GM04503 (cell line): Measurements from ENCODE around the gene DLG2.

ENCODE experiments used
- DNase-seq: peaks from one replicate; pipeline ENCODE4 v3.0.0-alpha.2; 2012; ENCODE audit warnings: low read depth

DLG2 gene

GRCh38 chr11:84106541-84106940, 1520.6 kb downstream of the DLG2 start:
- no peak for DNase-seq

GRCh38 chr11:84105148-84105547, 1522.0 kb downstream of the DLG2 start:
- DNase-seq = no peak

GRCh38 chr11:84103096-84103495, 1524.0 kb downstream of the DLG2 start:
- no peak for DNase-seq

GRCh38 chr11:84097186-84097585, 1530.0 kb downstream of the DLG2 start:
- DNase-seq = no peak

GRCh38 chr11:84091212-84091986, 1535.7 kb downstream of the DLG2 start:
- DNase-seq = no peak

GRCh38 chr11:84089072-84090057, 1537.8 kb downstream of the DLG2 start:
- no peak for DNase-seq

- DNase-seq = no peak
Measured at GRCh38 chr11:84071851-84072250, 1555.3 kb downstream of the DLG2 start.

- DNase-seq = no peak
Measured at GRCh38 chr11:84069048-84069447, 1558.1 kb downstream of the DLG2 start.

- DNase-seq = no peak
Measured at GRCh38 chr11:84061726-84062125, 1565.4 kb downstream of the DLG2 start.

- no peak for DNase-seq
Measured at GRCh38 chr11:84056653-84057376, 1570.3 kb downstream of the DLG2 start.

GRCh38 chr11:84045146-84045545, 1582.0 kb downstream of the DLG2 start:
- DNase-seq = no peak

GRCh38 chr11:84044706-84045105, 1582.4 kb downstream of the DLG2 start:
- DNase-seq = no peak

- no peak for DNase-seq
Measured at GRCh38 chr11:84036664-84037194, 1590.4 kb downstream of the DLG2 start.

- no peak for DNase-seq
Measured at GRCh38 chr11:84035645-84036044, 1591.5 kb downstream of the DLG2 start.

- no peak for DNase-seq
Measured at GRCh38 chr11:84034484-84034883, 1592.7 kb downstream of the DLG2 start.

GRCh38 chr11:84024266-84024665, 1602.9 kb downstream of the DLG2 start:
- no peak for DNase-seq

- DNase-seq = no peak
Measured at GRCh38 chr11:84022695-84023094, 1604.4 kb downstream of the DLG2 start.

GRCh38 chr11:84022201-84022600, 1604.9 kb downstream of the DLG2 start:
- DNase-seq = no peak

- DNase-seq = no peak
Measured at GRCh38 chr11:84021291-84021690, 1605.9 kb downstream of the DLG2 start.

- peak; percentile 27 for DNase-seq
Measured at GRCh38 chr11:84019571-84020194, 1607.5 kb downstream of the DLG2 start.

GRCh38 chr11:84014539-84014938, 1612.6 kb downstream of the DLG2 start:
- no peak for DNase-seq
